Glutamatergic neuron (in vitro differentiated cells): ENCODE results near the gene TGFBI. TPM values are rescaled to one million over a fixed set of nuclear protein-coding genes. Genes with fewer than 3 reads are reported as not detected.

ENCODE experiments used
- DNase-seq: peaks from one replicate; pipeline ENCODE4 v3.0.0; 2022
- H3K27ac Mint-ChIP-seq: one replicate; pipeline ENCODE4 v1.8.0; 2020; ENCODE audit warnings: mild to moderate bottlenecking, mixed read lengths, inconsistent platforms; ENCODE audit not compliant: unreplicated experiment
- H3K27me3 Mint-ChIP-seq: one replicate; pipeline ENCODE4 v1.8.0; 2020; ENCODE audit warnings: mild to moderate bottlenecking, moderate library complexity, mixed read lengths, inconsistent platforms; ENCODE audit not compliant: unreplicated experiment
- H3K36me3 Mint-ChIP-seq: one replicate; pipeline ENCODE4 v1.8.0; 2020; ENCODE audit warnings: mild to moderate bottlenecking, mixed read lengths, inconsistent platforms; ENCODE audit not compliant: unreplicated experiment
- H3K4me1 Mint-ChIP-seq: one replicate; pipeline ENCODE4 v1.8.0; 2020; ENCODE audit warnings: mild to moderate bottlenecking, low read depth, mixed read lengths, inconsistent platforms; ENCODE audit not compliant: unreplicated experiment
- H3K4me3 Mint-ChIP-seq: one replicate; pipeline ENCODE4 v1.8.0; 2020; ENCODE audit warnings: mild to moderate bottlenecking, mixed read lengths, inconsistent platforms; ENCODE audit not compliant: unreplicated experiment
- H3K9me3 Mint-ChIP-seq: one replicate; pipeline ENCODE4 v1.8.0; 2020; ENCODE audit warnings: mild to moderate bottlenecking, moderate library complexity, mixed read lengths, inconsistent platforms; ENCODE audit not compliant: unreplicated experiment
- total RNA-seq: library from RNA; stranded (reverse); fragmentation: NEBNext Ultra II Directional; extraction: Animal tissue kit (Norgen Biotek cat#: 25700); gene quantifications from one replicate; pipeline ENCODE4 v1.2.1, GENCODE V29; 2021; ENCODE audit not compliant: unreplicated experiment
- TF ChIP-seq, protein P1 (sequence below): fragments of 200-600 bp; sonication (generic); IDR thresholded peaks from one replicate; pipeline ENCODE4 v1.5.0; 2021; ENCODE audit not compliant: partially characterized antibody, unreplicated experiment

Gene TGFBI
- total RNA-seq, 1 donor from 2014 or later: 2.3 TPM

DNA sequence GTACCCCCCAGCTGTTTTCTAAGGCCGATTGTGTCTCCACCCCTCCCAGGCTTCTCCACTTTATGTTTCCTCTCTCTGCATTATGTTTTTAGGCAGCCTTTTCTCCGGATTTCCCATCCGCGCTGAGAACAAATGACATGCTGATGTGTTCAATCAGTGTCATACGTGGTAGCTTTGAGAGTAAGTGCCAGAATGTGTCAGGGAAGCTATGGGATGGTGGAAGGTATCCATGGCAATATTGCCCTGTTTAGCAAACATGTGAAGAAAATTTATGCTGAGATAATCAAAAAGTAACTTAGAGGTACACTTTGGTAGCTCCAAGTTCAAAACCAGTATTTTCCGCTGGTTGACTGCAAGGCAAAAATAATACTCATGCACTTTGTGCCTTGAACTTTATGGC lies 37.4 kb upstream of the TGFBI start:
- TF ChIP-seq, protein P1, sequence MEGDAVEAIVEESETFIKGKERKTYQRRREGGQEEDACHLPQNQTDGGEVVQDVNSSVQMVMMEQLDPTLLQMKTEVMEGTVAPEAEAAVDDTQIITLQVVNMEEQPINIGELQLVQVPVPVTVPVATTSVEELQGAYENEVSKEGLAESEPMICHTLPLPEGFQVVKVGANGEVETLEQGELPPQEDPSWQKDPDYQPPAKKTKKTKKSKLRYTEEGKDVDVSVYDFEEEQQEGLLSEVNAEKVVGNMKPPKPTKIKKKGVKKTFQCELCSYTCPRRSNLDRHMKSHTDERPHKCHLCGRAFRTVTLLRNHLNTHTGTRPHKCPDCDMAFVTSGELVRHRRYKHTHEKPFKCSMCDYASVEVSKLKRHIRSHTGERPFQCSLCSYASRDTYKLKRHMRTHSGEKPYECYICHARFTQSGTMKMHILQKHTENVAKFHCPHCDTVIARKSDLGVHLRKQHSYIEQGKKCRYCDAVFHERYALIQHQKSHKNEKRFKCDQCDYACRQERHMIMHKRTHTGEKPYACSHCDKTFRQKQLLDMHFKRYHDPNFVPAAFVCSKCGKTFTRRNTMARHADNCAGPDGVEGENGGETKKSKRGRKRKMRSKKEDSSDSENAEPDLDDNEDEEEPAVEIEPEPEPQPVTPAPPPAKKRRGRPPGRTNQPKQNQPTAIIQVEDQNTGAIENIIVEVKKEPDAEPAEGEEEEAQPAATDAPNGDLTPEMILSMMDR: no peak
- no peak for DNase-seq
- Mint-ChIP-seq H3K27ac (no peak overlapping the region), H3K9me3 (peaks cover 3% of the 10 kb centered on the region), H3K36me3 (peaks cover 5% of the 10 kb centered on the region), H3K27me3 (no peaks in the 10 kb centered on the region), H3K4me1 (peaks cover 2% of the 10 kb centered on the region), H3K4me3 (no peak overlapping the region)

DNA sequence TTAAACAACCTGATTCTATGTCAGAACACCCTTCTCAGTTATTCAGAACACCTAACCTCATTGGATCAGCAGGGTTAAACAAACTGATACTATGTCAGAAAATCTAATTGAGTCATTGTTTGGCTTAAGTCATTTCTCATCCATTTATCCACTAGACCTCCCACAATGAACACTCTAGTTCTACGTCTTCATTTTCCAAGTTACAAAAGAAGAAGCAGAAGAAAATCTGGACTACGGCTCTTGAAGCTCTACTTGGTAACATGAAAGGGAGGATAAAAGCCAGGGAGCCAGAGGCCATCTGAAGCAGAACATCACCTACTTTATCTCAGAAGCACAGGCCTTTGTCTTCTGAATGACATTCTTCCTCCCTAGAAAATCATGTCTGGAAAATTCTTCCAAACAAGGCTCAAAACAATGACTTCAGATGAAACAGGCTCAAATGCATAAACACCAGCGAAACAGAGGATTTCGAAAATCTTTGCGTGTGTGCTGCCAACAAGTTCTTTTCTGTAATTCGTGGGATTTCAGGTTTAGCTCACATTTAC lies 35.4 kb upstream of the TGFBI start:
- no peak for DNase-seq
- Mint-ChIP-seq H3K36me3 (peaks cover 5% of the 10 kb centered on the region), H3K27me3 (peaks cover 1% of the 10 kb centered on the region), H3K9me3 (peaks cover 3% of the 10 kb centered on the region), H3K27ac (no peak overlapping the region), H3K4me3 (no peak overlapping the region), H3K4me1 (peaks cover 2% of the 10 kb centered on the region)
- TF ChIP-seq, protein P1: no peak

DNA sequence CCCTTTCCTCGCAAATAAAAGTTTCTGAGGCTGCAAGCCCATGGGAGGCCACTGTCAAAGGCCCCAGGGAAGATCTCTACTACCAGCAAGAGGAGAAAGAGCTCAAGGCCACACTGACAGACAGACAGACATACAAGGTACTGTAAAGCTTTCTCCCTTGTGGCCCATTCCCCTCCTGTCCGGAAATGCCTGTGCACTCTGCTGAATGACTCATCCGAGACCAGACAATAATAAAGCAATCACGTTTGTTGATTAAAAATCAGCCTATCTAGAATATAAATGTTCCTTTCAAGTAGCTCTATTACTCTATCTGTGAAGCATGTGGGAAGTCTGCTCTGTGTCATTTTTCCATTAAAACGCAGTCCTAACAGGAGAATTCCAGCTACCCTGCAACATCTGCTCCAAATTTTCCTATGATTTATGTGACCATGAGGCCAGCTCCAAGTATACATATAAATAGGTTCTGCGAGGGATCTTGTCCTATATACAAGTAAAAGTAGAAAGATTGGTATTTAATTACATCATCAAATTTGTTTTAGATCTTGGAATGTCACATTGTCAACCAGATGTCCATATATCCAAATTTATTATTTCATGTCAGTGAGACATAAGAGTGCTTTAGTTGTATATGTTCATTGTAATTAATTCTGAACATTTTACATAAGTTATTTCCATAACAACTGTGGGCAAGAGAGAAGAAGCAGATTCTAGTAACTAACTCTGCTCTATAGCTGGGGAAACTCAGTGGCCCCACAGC lies 34.7 kb upstream of the TGFBI start:
- Mint-ChIP-seq H3K9me3 (peaks cover 3% of the 10 kb centered on the region), H3K27ac (no peak overlapping the region), H3K4me1 (peaks cover 2% of the 10 kb centered on the region), H3K4me3 (no peak overlapping the region), H3K36me3 (peaks cover 5% of the 10 kb centered on the region), H3K27me3 (peaks cover 1% of the 10 kb centered on the region)
- no peak for DNase-seq
- TF ChIP-seq, protein P1: no peak

DNA sequence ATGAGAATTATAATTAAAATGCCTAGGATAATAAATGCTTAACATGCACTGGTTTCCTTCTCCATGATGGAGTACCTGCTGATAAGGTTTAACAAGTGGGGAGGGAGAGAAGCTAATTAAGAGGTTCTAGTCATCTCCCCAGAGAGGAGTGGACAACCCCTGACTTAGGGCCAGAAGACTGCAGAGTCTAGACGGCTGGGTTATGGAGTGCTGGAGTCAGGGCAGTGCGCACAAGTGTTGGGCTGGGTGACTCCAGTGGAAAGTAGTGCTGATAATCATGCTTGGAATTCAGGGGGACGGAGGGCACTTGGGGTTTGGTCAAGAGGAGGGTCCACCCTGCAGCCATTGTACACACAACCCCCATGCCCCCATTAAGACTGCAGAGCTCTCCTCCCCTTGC lies 32.8 kb upstream of the TGFBI start:
- Mint-ChIP-seq H3K4me1 (no peaks in the 10 kb centered on the region), H3K27ac (no peak overlapping the region), H3K9me3 (peaks cover 3% of the 10 kb centered on the region), H3K27me3 (peaks cover 3% of the 10 kb centered on the region), H3K36me3 (no peaks in the 10 kb centered on the region), H3K4me3 (no peak overlapping the region)
- TF ChIP-seq, protein P1: no peak
- DNase-seq: no peak

DNA sequence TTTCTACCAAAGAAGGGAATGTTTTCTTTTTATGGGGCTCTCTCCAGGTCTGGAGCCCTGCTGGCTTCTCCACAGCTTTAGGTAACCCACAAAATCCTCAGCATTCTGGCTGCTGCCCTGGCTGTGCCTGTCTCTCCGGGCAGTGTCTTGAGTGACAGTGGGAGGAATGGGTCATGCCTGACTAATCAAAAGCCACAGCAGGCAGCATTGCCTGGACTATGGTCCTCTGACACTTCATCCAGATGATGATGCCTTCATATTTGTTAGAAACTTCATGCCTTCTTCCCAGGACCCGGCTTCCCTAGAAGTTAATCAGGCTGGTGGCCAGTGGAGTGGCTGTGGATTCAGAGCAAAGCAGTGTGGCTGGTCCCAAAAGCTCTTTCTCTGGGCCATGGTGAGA lies 32.2 kb upstream of the TGFBI start:
- Mint-ChIP-seq H3K4me3 (no peak overlapping the region), H3K27me3 (peaks cover 3% of the 10 kb centered on the region), H3K9me3 (peaks cover 3% of the 10 kb centered on the region), H3K4me1 (no peaks in the 10 kb centered on the region), H3K36me3 (no peaks in the 10 kb centered on the region), H3K27ac (no peak overlapping the region)
- DNase-seq: no peak
- TF ChIP-seq, protein P1: no peak
